HuH-7 (cell line): ENCODE measurements around the gene TCAF2.
"Not testable (repeated sequence)": the region's sequence is repeated elsewhere in the genome, so short reads cannot be mapped to it uniquely, and the experiment has no call there.

Experiments used
- DNase-seq: peaks from one replicate; pipeline ENCODE4 v3.0.0; 2011; ENCODE audit warnings: low spot score

The TCAF2 gene

DNA sequence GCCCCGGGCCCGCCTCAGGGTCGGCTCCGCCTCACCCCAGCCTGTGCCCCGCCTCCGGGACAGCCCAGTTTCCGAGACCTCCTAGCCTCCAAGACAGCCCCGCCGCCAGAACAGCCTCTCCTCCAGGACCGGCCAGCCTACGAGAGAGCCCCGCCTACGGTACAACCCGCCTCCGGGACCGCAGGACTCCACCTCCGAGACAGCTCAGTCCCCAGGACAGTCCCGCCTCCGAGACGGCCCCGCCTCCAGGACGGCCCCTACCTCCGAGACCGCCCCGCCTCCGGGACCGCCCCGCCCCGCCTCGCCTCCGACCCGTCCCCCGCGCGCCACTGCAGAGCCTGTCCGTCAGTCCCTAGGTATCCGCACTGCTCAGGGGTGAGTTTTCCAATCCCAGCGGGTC is at the start of gene TCAF2:
Gene TCAF2, plus strand, starts transcription at position 329 of the 400 bp plus-strand sequence.
- DNase-seq, result not testable (repeated sequence)

DNA sequence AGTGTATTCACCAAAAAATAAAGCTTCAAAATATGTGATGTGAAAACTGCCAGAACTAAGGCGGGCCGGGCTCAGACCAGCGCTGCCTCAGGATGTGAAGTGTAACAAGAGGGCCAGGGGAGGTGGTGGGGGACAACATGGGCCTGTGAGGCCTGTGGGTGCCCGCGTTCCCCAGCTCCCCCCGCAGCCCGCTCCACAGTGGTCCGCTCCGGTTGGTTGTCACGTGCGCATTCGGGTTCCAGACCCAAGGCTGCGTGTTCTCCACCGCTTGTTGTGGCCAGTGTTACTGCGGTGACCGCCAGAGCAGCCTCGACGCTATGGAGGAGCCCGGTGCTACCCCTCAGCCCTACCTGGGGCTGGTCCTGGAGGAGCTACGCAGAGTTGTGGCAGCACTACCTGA is 49.3 kb upstream of the TCAF2 start, which contains the start of gene CTAGE15:
Gene CTAGE15, plus strand, starts transcription at position 301 of the 400 bp plus-strand sequence. Its CDS starts 17 bp downstream, at position 318.
- not testable (repeated sequence) for DNase-seq

DNA sequence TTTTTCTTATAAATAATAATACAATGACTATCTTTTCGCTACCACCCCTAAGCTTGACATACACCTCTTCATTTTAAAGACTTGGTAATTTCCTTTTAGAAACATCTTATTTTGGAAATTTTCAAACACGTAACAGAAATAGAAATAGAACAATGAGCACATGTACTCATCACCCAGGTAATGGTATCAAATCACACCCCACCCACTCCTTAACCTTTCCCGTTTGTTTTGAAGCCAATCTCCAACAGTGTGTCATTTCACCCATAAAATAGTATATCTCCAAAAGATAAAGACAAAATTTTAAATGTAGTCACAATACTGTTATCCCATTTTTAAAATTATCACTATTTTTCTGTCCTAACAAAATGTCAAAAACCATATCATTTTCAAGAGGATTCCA is 32.6 kb upstream of the TCAF2 start:
- DNase-seq, result not testable (repeated sequence)

DNA sequence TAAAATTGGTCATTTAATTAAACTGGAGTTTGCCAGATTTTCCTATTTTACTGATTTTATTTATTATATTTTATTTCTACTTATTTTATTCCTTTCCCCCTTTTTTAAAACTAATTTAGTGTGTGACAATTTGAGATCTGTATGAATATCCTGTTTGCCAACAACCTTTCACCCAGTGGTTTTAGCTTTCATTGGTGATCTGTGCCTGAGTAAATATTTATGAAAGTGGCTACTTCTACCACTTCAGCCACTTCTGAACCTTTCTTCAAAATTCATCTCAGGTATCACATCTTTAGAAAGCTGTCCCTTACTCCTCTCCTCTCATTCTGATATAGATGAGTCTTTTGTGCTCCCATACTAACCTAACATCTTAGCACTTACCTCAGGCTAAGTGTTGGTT is 30.9 kb upstream of the TCAF2 start:
- not testable (repeated sequence) for DNase-seq

DNA sequence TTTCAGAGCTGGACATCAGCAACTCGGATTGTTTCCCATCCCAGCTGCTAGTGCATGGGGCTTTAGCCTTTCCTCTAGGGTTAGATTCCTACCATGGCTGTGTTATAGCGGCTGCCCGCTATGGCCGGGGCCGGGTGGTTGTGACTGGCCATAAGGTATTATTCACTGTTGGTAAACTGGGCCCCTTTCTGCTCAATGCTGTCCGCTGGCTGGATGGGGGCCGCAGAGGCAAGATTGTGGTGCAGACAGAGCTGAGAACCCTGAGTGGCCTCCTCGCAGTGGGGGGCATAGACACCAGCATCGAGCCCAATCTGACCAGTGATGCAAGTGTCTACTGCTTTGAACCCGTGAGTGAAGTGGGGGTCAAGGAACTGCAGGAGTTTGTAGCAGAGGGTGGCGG is 22.7 kb upstream of the TCAF2 start:
- DNase-seq, result not testable (repeated sequence)

DNA sequence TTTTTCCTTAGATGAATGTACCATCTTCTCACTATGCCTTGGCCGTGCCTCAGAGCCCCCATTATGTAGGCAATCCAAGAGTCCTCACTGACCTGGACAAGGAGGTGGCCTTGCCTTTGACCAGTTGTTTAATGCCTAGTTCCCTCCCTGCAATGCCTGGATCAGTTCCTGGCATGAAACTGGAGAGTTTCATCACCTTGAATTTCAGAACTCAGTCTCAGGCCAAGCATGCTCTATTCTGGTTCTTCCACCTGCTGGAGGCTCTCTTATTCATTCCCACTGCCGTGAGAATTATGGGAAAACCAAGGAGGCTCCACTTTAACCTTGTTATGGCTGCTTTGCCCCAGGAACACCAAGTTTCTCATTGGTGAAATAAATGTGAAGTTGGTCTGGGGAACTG is 17.2 kb upstream of the TCAF2 start:
- DNase-seq, result not testable (repeated sequence)

DNA sequence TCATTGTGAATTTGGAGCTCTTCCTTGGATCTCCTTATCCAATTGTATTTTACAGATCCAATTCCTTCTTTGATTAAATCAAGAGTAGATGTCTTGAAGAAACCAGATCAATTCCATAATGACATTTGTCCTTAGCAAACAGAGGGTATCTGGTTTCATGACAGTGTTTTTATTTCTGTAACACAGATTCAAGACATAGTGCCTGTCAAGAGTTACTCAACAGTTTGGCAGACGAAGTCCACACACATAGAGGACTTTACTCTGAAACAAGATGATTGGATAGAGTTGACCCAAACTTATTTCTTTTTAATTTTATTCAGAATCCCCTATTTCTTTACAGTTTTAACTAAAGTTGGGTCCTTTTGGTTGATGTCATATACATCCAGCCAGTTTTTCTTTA is 14.7 kb upstream of the TCAF2 start:
- not testable (repeated sequence) for DNase-seq

DNA sequence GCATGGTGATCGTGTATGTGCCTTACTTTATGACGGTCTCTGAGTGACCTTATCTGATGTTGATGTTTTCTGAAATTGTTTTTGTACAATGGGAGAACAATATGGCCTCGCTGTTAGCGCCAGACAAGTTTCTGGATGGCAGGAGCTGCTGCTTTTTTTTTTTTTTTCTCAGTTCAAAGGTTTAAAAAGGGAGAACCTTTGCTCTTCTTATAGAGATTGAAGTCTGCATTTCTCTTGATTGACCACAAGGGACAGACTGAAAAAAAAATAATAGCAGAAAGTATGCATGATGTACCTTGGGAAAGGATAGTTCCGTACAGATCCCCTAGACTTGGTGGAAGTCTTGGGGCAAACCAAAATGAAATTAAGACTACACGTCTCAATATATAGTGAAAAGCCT is 5.2 kb upstream of the TCAF2 start:
- DNase-seq, result not testable (repeated sequence)

DNA sequence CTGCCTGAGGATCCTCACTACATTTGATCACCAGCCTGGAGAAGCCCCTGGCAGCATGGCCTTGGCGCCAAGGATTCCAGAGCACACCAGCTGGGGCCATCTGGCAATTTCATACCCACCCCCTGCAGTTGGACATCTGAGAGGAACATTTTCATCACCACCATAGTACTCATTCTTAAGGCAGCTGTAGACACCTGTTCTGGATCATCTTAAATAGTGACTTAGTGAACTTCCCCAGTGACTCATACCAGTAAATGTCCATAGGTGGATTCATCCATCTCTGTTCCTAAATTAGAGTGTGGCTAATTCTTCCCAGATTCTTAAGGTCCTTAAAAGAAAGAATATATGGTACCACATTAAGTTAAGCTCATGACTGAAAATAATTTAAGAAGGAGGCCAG is 3.6 kb upstream of the TCAF2 start:
- not testable (repeated sequence) for DNase-seq

DNA sequence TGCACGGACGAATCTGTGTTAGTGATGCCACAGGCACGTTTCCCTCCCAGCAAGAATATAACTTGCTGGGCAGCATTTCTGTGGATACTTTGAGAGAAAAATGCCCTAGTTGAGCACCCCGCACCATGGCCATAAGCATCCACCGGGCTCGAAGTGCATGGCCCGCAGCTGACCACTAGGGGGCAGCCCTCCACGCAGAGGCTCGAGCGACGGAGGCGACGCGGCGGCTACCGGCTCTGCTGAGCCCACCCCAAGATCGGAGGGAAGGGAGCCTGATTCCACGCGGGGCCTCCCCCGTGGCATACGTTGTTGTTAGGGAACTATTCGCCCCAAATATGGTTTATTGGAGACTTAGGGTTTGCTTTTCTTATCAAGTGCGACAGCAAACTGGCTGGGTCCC is 716 bp upstream of the TCAF2 start:
- DNase-seq, result not testable (repeated sequence)

DNA sequence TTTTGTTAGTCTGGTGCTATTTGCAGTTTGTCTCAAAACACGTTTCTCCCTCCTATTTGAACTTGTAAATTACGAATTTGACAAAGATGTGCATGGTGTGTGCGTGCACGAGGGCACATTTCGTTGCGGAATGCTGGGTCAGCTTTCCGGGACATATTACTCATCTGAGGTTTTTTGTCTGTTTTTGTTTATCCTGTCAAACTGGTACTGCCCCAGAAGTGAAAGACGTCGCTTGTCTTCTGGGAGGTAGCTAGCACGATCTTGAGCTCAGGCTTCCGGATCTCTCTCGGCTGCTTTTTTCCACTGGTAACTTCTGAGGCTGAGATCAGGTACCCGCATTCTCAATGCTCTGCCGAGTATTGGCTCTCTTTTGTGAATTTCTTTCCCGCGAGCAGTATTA is 401 bp downstream of the TCAF2 start:
- DNase-seq, result not testable (repeated sequence)

DNA sequence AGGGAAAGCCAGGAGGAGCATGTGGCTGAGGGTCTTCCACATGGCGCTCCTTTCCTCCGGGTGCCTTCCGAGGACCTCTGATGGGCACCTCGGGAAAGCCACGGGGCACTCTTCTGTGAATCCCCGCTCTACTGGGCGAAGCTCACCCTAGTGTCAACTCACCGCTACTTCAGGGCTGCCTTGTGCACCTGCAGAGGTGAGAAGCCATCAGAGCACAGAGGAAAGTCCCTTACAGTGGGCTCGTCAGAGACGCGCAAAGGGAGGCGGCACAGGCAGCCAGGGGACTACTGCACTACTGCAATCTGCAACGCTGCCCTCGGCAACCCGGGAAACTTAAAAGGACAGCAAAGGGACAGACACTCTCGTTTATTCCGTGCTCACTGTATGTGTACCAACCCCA is 1.4 kb downstream of the TCAF2 start:
- not testable (repeated sequence) for DNase-seq

DNA sequence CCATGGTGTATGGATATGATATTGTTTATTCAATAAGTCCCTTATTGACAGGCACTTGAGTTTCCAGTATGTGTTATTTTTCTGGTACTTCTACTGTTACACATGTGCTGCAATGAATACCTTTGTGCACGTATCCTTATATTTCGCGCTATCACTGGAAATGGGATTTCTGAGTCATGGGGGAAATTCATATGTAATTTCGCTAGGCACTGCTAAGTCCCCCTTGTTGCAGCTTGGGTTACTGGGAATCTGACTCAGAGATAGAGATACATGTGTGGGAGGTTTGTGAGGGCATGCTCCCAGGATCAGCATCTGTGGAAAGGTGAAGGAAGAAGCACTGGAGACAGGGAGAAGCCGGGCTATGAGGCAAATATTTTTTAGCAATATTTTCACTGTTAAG is 9.9 kb downstream of the TCAF2 start:
- DNase-seq, result not testable (repeated sequence)

DNA sequence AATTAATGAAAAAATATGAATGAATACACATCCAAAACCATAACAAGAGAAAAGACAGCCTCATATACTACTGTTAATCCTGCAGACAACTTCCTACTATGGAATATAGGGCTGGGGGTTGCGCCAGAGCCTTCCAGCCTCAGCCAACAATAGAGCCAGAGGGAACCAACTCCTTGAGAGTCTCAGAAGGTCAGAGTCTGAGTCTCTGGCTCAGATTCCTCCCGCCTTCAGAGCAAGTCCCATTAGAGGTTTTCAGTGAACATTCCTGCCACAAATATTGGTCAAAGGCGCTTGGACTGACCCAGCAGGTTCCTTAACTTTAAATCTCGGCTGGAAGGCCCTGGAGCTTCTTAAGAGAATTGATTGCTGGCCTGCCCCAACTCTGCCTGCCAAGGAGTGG is 11.7 kb downstream of the TCAF2 start:
- not testable (repeated sequence) for DNase-seq

DNA sequence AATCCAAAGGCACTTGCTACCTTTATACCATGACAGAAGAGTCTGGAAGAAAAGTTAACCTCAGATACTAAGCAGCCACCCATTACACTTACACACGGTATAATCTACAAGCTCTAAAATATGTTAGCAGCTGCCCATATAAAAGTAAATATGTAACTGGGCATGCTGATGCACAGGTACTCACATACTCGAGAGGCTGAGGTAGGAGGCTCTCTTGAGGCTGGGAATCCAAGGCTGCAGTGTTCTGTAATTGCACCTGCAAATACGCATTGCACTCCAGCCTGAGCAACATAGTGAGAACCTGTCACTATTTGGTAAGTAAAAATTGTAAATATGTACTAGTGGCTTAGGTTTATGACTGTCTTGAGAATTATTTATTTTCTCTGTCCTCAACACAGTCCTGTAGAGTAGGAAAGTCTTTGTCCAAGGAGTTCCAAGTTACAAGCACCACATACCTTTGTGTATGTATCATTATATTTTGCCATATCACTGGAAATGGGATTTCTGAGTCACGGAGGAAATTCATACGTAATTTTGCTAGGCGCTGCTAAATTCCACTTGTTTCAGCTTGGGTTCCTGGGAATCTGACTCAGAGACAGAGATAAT is 12.3 kb downstream of the TCAF2 start:
- not testable (repeated sequence) for DNase-seq

DNA sequence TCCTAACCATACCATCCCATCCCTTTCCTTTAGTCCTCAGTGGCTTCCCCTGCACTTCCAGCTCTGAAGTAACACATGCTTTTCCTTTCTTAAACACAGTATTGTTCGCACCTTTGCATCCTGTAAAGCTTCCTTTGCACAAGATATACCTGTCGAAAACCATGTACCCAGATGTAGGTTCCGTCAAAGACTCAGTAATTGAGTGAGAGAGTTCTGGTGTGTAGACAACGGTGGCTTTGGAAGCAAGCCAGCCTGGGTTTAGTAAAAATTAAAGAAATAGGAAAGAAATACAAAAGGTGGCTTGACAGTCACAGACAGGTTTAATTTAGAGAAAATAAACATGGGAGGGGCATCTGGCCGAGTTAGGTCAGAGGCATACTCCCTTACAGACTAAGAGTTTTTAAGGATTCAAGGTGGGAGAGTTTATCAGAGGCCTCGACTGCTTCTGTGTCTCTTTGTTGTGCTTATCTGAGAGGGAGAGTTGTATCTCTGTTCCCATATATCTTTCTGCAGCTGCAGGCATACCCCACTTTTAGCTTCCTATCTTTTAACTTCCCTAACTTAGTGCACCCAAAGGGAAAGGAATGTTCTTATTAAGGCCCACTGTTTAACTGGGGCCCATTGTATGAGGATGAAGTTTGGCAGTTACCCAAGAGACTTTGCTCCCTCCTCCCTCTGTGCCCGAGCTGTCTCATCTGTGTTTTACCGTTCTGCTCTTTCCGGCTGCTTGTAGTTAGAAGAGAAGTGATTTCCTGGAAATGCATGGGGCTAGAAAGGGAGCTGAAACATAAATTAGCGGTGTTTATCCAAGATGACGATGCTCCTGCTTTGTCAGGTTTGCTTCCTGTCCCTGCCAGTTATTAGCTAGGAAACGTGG is 14.8 kb downstream of the TCAF2 start:
- not testable (repeated sequence) for DNase-seq

DNA sequence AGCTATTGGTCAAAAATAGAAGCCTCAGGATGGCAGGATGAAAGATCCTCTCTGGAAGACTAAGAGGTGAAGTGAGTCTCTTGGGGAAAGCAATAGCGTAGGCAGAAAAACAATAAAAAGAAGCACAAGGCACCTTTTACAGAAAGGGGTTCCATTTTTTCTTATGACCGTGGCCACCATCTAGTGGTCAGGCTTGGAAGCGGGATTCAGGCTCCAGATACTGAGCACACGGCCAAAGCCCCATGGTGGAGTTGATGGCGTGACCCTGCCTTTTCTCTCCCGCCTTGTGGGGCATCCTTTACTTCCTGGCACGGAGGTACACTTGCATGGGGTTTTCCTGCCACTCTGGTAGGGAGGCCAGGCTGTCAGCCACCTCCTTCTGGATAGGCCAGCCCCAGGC is 18.6 kb downstream of the TCAF2 start:
- DNase-seq, result not testable (repeated sequence)

DNA sequence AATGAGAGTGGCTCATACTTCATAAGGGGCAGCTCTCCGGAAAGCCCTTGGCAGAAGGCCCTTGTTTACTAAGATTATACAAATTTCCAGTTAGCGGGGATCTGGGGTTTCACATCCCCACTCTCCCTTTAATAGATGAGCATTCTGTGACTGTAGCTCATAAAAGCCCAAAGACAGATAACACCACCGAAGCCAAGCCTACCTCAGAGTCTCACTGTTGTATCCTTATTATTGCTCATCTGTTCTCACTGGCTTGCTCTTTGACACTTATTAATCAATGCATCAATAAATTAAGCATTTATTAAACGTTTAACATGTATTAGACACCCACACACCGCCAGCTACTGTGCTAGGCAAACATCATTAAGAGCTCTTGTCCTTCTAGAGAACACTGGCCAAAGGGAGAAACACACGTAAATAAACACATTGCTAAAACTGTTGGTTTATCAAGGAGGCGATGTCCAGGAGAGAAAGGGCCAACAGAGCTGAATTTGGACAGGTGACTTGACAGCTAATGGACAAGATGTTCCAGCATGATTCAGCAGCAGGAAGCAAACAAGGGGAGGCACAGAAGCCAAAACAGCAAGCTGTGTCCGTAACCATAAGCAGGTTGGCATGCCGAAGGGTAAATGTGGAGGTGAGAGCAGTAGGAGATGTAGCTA is 19.9 kb downstream of the TCAF2 start:
- not testable (repeated sequence) for DNase-seq

DNA sequence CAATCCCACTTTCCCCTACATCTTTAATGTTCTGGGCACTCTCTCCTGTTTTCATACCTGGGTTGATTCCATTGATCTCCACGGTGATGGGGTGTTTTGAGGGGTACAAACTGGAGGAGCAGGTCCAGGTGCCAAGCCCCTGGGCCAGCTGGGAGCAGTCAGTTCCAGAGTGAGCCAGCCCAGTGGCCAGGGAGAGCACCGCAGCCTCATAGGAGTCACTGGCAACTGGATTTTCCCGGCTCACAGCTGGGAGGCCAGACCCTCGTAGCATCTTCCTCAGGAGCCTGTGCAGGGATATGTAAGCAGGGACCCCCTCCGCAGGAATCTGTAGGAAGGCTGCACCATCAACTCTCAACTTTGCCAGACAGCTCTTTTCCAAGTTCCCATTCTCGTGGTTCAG is 25.8 kb downstream of the TCAF2 start:
- not testable (repeated sequence) for DNase-seq

DNA sequence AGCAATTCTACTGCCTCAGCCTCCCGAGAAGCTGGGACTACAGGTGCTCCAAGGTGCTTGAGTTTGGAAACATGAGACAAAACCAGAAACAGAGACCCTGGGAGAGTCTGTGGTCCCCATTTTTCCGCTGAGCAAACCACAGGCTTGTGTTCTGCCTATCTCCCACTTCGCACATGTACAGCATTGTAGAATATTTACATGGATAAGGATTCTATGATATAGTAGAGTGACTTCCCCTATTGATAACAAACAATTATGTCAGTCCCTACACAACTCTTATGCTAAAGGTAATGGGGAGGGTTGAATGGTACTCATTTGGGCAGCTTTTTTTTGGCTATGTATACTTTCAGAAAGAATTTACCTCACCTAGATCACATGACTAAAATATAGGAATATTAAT is 29.1 kb downstream of the TCAF2 start:
- DNase-seq, result not testable (repeated sequence)

DNA sequence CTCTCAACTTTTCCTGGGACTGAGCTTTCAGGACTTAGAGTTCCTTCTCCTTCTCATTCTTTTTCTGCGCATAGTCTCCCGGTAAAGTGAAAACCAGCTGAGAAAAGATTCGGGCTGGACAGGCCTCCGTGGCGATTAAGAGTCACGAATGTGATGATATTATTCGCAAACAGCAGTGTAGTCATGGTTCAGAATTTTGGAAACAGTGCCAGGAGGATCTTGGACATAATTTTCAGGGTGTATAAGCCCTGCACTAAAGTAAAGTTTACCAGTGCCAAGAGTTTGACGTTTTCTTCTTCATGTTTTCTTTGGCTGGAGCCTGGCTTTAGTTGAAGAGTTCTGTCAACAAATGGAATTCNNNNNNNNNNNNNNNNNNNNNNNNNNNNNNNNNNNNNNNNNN is 29.7 kb downstream of the TCAF2 start:
- DNase-seq, result not testable (repeated sequence)
